Loucy (cell line): ENCODE results near the gene PCCA.

ENCODE experiments used
- CTCF ChIP-seq: fragments of 200-600 bp; sonication (generic); conservative IDR thresholded peaks from 2 replicates; pipeline ENCODE4 v1.5.1; 2014; ENCODE audit warnings: mild to moderate bottlenecking, antibody characterized with exemption, low read length
- EZH2phosphoT487 ChIP-seq: fragments of 200-600 bp; IDR thresholded peaks from 2 replicates; pipeline ENCODE4 v1.6.1; 2018; ENCODE audit warnings: antibody characterized with exemption, mild to moderate bottlenecking, moderate library complexity, borderline replicate concordance

DNA sequence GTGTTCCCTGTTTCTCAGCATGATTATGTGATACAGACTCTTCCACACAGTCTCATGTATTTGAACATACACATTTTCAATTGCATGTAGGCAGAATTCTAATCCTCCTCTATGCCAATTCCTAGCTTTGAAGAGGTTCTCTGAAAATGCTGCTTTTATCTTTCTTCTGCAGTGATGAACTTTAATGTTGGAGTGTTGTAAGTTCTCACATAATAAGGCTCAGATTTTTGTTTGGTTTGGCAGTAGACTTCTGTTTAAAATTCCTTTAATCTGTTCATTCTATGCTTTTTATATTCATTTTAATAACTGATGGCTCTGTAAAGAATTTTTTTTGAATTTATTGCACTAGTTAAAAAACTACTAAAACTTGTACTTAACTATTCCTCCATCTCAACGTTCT, 273.9 kb downstream of the PCCA start:
- TF ChIP-seq CTCF (no peak), EZH2phosphoT487 (no peak)
